T-helper 9 cell (primary cell): ENCODE measurements around the gene ZNF197.
"Not testable (repeated sequence)": the region's sequence is repeated elsewhere in the genome, so short reads cannot be mapped to it uniquely, and the experiment has no call there.

Experiments used
- DNase-seq: peaks from one replicate; pipeline ENCODE4 v3.0.0-alpha.2; 2020
- total RNA-seq, 2 donors: gene quantifications; one replicate each; lab custom pipeline; 2026; lab: John Stamatoyannopoulos, UW

Gene ZNF197
- total RNA-seq = 11.8 to 42.0 reads per million in 2 donors

DNA sequence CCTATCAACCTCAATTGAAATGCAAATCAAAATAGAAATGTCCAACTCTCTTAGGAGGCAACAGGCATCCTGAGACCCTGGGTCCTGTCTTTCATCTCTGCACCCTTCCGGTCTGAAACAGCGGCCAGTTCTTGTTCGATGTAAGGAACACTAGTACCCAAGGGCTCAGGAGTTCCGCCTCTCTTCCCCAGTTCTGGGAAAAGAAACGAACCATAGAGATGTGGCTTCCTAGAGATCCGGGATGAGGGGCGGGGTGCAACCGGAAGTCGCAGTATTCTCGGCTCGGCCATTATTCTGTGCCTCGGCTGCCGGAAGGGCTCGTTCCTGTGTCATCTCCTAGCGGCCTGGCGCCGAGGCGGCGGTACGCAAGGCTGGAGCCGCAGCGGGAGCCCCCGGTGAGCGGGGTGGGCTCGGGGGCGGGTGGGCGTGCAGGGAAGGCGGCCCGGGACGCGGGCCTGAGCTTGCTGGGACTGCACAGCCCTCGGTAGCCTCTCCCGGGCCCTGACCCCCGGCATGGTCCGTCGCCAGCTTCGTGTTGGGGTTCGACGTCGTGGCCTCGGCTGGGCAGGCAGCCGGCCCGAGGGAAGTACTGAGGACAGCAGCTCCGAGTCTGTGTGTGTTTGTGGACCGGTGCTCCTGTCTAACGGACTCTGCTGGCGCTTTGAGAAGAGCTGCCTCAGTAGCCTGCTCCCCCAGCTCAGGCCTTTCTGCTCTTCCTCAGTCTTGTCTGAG lies at the start of gene ZNF197:
Gene ZNF197, plus strand, starts transcription at position 288 of the 732 bp plus-strand sequence. CDS start 4,119 bp downstream, outside the sequence.
- peak; percentile 7 for DNase-seq

DNA sequence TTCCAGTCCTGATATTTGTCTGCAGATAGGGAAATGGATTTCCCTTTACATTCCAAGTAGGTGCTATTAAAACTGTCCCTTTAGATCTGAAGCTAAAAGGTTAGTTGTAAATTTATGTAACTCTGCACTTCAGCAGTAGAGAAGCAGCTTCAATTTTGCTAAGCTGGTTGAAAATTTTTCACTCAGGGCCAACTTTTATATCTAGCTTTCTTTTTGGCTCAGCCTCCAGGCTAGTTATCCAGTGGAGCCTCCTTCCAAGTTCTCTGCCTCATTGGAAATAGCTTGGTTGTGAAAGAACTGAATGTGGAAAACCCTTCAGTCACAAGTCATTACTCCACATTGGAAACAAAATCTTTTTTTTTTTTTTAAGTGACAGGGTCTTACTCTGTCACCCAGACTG lies 48.2 kb upstream of the ZNF197 start:
- no peak for DNase-seq

DNA sequence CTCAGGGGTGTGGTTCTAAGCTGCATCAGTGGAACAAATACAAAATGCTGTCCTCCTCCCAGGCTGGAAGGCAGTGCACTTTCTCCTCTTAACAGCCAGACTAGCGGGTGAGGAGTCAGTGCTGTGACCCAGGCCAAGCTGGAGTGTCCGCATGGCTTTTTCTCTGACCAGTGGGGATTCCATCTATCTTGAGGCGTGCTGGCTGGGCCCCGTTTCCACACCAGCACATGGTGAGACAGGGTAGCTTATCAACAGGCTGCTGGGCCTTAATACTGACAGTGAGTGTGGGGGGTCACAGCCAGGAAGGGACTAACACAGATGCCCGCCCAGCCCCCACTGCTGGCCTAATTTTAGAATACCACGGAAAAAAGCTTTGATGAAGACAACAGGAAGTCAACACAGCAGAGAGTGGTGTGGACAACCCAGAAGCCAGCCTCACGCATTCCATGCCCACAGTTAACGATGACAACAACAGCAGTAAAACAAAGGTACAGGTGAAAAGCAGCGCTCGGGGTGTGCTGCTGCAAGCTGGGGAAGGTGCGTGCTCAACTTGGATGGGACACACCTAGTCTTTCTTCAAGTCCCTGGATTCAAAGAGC lies 47.4 kb upstream of the ZNF197 start:
- DNase-seq = not testable (repeated sequence)

DNA sequence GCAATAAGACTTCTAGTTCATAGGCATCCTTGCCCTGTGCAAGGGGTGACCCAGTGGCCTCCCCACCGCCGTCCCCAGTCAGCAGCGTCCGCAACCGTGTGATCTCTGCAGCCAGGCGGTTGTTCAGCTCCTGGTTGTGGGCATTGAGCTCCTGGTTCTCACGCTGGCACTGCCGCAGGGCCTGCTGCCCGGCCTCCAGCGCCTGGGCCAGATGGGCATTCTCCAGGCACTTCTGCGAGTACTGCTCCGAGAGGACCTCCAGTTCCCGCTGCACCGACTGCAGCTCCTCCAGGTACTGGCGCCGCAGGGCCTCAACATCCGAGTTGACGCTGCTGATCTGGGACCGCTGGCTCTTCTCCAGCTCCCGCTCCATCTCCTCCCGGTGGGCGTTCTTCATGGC lies 46.5 kb upstream of the ZNF197 start:
- DNase-seq = not testable (repeated sequence)

DNA sequence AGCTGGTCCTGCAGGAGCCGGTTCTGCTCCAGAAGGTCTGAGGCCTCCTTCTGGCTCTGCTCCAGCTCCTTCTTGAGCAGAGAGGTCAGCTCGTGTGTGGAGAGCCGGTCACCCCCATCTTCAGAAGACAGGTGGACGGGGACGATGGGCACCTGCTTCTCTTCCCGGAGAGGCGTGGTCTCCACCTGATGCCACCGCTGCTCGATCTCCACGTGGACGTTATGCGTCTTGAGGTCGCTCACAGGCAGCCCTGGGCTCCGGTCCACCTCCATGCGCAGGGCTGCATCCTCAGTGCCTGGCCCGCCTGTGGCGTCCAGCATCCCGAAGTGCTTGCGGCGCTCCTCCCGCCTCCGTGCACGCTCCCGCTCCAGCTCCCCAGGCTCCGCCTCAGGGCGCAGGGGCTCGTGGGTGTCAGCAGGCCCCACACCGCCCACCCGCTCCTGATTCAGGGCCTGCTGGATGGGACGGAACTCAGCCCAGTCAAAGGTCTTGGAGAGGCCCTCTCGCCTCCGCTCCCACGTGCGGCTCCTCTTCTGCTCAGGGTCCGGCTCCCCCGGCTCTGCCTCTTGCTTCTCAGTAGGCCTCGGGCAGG lies 45.8 kb upstream of the ZNF197 start:
- not testable (repeated sequence) for DNase-seq

DNA sequence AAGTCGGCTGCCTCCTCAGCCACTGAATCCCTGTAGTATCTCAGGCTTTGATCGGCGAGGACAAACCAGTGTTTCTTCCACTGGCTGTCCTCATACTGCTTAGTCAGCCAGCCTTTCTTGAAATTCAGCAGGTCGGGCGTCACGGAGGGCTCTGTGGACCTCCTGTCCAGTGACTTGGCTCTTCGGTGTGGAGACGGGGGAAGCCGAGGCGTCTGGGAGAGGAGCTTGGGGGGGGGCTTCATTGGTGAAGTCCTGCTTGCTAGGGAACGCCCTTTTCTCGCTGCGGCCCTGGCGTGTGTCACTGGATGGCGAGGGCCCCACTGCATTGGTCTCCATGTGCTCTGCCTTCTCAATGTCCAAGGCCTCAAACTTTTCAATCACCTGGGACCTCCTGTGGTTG lies 45.1 kb upstream of the ZNF197 start:
- DNase-seq = not testable (repeated sequence)

DNA sequence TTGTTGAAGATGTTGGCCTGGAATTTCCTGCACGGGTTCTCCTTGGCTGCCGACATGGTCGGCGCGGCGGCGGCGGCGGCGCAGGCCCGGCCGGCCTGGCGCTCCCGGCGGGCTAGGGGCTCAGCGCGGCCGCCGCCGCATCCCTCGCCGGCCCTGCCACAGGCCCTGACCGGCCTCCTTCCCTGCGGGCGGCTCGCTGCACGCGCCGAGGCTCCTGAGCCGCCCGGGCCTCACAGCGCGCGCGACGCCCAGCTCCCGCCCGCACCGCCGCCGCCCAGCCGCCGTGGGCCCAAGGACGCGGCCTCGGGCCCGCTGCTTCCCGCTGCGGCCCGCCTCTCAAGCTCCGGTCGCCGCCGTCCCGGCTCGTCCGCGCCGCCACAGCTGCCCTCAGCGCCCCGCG lies 43.9 kb upstream of the ZNF197 start:
- DNase-seq = not testable (repeated sequence)

DNA sequence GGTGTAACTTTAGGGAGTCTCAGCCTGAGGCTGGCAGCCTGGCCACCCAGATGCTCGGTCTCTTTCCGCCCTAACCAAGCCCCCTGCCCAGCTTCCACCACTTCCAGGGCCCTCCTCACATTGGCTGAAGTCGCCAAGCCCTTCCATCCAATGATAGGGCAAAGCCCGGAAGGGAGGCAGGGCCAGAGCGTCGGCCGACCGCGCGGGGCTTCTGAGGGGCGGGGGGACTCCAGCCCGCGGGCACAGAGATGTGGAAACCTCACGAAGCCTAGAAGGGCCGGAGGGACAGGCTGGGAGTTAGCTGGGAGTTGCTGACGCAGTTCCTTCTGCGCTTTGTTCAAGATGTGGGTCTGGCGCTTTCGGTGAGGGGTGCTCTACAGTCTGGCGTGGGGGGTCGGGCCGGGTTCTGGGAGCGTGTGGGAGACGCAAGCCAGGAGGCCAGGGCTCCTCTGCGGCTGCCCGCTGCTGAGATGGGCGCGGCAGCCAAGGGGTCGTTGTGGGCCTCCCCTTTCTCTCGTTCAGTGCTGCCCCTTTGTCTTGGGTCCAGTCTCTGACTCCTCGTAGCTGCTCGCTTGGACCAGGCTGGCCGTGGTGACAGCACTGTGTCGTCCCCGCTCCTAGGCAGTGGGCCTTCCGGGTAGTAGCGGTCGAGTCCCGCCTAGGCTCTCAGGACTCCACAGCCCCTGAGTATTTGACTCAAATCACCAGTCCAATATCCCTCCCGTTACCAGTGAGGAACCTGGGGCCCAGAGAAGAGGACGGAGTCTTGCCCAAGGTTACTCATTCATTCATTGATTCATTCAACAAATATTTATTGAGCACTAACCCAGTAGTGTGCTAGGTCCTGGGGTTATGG lies 40.0 kb upstream of the ZNF197 start, which contains the start of gene ZNF660:
Gene ZNF660, plus strand, starts transcription at position 319 of the 856 bp plus-strand sequence. CDS start 9,230 bp downstream, outside the sequence.
- DNase-seq = no peak

DNA sequence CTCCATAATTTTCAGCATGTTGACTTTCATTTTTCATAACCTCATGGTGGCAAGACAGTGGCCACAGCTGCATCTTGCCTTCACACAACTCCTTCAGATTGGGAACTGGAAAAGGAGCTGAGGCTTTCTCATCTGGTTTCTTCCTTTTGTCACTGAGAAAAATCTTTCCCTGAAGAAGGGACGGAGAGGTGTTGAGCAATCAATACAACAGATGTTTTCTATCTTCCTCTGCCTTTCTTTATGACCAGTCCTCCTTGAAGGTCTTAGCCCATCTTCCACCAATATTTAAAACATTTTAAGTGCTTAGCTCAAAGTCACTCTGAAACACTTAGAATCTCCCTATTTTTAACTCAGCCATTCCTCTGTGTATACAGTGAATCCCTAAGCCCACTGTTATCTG lies 28.2 kb upstream of the ZNF197 start:
- DNase-seq = no peak

DNA sequence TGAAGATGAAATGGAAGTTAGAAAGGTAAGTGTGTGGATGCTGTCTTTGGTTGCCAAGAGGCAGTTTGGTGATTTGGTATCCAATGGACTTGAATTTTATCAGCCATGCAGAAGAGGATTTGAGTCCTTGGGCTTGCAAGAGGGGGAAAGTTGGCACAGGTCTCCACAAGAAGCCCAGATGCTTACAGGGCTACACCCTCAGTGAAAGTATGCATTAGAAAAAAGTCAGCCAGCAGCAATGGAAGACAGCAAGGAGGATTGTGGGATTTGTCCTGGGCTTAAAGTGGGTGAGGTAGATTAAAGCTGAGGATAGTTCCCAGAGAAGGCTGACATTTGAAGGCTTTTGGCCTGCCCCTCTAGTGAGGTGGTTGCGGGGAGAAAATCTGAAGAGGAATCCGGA lies 23.1 kb upstream of the ZNF197 start:
- no peak for DNase-seq

DNA sequence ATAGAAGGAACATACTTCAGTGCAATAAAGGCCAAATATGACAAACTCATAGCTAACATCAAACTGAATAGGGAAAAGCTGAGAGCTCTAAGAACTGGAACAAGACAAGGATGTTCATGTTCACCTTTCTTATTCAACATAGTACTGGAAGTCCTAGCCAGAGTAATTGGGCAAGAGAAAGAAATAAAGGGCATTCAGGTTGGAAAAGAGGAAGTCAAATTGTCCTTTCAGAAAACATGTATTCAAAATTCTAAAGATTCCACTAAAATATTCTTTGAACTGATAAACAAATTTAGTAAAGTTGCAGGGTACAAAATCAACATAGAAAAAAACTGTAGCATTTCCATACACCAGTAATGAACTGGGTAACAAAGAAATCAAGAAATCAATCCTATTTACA lies 12.2 kb upstream of the ZNF197 start:
- DNase-seq = no peak

DNA sequence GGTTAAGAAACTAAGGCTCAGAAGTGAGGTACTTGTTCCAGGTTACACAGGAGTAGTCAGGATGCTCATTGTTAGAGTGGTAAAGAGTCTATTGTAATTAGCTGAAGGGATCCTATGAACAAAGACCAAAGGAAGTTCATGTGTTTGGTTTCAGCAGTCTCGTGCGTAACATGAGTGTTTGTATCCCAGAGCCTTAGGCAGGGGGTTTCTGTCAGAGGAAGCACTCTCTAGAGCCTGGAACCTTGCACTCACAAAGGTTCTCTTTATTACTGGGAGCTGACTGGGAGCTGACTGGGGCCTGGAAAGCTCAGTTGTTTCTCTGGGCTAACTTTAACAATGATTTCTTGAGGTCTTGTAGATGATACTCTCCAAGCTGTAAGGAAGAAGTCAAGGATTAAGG lies 3.9 kb downstream of the ZNF197 start:
- no peak for DNase-seq

DNA sequence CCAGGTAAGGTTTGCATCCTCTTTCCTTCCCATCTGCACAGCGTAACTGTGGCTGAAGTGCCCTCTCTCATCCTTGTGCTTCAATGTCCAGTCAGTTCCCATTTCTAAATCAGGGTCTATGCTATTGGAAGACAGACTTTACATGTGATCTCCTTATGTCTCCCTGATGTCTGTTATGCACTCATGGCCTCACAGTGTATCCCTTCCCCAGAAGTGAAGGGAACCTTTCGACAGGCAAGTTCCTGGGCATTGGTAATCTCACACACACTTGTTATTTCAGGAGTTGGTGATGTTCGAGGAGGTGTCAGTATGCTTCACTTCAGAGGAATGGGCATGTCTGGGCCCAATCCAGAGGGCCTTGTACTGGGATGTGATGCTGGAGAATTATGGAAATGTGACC lies 7.4 kb downstream of the ZNF197 start:
- no peak for DNase-seq

DNA sequence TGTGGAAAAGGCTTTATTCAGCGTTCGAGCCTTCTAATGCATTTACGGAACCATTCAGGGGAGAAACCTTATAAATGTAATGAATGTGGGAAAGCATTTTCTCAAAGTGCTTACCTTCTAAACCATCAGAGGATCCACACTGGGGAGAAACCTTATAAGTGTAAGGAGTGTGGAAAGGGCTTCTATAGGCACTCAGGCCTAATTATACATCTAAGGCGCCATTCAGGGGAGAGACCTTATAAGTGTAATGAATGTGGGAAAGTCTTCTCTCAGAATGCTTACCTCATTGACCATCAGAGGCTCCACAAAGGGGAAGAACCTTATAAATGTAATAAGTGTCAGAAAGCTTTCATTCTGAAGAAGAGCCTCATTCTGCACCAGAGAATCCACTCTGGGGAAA lies 17.5 kb downstream of the ZNF197 start:
- no peak for DNase-seq

DNA sequence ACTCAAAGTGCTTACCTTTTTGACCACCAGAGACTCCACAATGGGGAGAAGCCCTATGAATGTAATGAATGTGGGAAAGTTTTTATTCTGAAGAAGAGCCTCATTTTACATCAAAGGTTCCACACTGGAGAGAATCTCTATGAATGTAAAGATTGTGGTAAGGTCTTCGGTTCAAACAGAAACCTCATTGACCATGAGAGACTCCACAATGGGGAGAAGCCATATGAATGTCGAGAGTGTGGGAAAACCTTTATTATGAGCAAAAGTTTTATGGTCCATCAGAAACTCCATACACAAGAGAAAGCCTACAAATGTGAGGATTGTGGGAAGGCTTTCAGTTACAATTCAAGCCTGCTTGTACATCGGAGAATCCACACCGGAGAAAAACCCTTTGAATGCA lies 18.2 kb downstream of the ZNF197 start:
- no peak for DNase-seq

DNA sequence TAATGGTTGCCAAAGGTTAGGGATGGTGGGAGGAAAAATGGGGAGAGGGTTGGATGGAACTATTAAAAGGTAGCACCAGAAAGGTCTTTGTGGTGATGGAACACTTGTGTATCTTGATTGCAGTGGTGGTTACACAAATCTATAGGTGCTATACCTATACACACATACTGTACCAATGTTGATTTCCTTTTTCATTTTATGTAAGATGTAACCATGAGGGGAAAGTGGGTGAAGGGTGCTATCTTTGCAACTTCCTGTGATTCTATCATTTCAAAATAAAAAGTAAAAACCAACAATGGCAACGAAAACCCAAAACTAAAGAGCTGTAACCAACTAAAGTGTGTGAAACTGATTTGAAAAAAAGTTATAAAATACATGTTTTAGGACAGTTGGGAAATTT lies 22.9 kb downstream of the ZNF197 start:
- no peak for DNase-seq

DNA sequence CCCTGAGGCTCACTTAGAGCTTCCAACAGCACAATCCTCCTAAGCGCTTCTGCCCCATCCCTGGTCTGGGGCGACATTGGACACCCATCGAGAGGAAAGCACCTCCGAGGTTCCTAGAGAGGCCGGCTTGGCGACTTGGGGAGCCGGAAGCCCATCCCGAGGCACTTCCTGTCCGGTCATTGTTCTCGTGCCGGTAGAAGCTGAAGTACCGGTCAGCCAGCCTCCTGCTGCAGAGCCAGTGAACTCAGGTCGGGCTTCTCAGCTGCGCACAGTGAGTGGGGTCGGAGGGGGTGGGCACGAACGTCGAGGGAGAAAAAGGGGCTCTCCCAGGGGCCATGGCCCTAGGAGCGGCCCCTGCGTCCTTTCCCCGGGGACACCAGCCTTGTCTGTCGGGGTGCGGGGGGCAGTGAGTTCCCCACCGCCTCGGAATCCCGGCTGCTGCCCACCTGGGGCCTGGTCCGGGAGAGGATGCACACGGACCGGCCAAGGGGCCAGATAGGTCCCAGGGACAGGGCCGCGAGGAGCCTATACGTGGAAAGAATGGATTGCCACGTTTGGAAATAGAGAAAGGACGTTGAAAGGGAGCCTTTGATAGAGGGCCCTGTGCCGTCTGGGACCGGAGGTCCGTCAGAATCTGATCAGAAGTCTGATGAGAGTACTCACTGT lies 23.9 kb downstream of the ZNF197 start, which contains the start of gene ZNF35:
Gene ZNF35, plus strand, starts transcription at position 169 of the 666 bp plus-strand sequence. CDS start 2,336 bp downstream, outside the sequence.
- DNase-seq = no peak

DNA sequence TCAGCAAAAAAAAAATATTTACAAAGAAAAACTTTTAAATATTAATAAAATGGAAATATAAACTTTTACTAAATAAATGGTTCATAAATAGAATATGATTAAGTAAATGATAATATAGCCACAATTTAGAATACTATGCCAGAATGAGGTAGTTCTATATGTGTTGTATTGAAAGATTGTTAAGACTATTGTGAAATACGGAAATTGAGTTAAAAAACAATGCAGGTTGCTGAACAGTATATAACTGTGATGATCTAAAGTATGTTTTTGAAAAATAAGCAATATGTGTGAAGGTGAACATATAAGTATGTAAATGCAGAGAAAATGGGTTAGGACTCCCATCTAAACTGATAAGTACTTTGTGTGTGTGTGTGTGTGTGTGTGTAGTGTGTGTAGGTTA lies 24.9 kb downstream of the ZNF197 start:
- no peak for DNase-seq

DNA sequence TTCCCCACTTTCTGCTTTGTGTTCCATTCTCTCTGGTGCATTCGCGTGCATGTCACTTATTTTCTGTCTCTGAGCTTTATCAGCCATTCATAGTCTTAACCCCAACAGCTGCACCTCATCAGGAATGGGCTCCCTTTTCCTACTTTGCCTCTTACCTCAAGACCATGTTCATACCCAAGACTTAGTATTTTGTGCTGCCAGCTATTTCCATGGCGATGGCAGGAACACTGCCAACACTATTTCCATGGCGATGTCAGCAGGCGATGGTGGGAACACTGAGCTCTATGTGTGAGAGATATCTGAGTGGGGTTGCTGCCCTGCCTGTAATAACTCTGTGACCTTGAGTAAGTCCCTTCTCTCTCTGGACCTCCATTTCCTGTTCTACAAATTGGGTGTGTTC lies 29.2 kb downstream of the ZNF197 start:
- DNase-seq = no peak

DNA sequence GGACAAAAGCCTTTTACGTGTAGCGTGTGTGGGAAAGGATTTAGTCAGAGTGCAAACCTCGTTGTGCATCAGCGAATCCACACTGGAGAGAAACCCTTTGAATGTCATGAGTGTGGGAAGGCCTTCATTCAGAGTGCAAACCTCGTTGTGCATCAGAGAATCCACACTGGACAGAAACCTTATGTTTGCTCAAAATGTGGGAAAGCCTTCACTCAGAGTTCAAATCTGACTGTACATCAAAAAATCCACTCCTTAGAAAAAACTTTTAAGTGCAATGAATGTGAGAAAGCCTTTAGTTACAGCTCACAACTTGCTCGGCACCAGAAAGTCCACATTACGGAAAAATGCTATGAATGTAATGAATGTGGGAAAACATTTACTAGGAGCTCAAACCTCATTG lies 34.2 kb downstream of the ZNF197 start:
- no peak for DNase-seq

DNA sequence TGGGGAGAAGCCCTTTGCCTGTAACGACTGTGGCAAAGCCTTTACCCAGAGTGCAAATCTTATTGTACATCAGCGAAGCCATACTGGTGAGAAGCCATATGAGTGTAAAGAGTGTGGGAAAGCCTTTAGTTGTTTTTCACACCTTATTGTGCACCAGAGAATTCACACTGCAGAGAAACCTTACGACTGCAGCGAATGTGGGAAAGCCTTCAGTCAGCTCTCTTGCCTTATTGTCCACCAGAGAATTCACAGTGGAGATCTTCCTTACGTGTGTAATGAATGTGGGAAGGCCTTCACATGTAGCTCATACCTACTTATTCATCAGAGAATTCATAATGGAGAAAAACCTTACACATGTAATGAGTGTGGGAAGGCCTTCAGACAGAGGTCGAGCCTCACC lies 34.6 kb downstream of the ZNF197 start:
- DNase-seq = no peak

DNA sequence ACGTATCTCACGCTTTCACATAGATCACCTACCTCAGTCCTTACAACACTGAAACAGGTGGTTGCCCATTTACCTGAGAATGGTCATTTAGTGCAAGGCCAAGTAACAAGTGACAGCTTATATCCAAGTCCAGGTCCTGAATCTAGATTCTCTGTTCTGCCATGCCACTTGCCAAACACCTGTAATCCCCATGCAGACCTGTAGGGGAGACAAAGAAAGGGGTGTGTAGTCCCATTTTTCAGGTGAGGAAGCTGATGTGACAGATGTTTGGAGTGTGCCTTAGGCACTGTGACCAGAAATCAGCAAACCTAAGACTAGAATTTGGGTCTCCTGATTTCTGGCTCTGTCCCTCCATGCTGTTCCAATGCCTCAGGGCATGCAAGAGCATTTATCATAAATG lies 36.4 kb downstream of the ZNF197 start:
- DNase-seq = no peak
